Kidney (tissue), 22 donors: ENCODE data around the gene HLX. TPM values are rescaled to one million over a fixed set of nuclear protein-coding genes. Genes with fewer than 3 reads are reported as not detected.

Experiments used
- DNase-seq, 5 donors: peaks; one replicate each; pipeline ENCODE4 v3.0.0-alpha.2; 2013 to 2020
- FAIRE-seq: peaks from 2 replicates; lab custom pipeline; 2012; peaks lifted over from hg19 to GRCh38; lab: Jason Lieb, UNC
- H3K27ac ChIP-seq, 2 donors: one replicate each; pipeline ENCODE4 v1.7.0; 2013; ENCODE audit warnings: low read depth in 2 of 2, low read length in 2 of 2, inconsistent platforms in 1 of 2
- H3K27me3 ChIP-seq: one replicate; pipeline ENCODE4 v1.7.1; 2013; ENCODE audit warnings: low read length, inconsistent platforms; ENCODE audit not compliant: control insufficient read depth, insufficient read depth
- H3K36me3 ChIP-seq, 3 donors: one replicate each; pipeline versions ENCODE4 v1.7.0 to v1.7.1; 2013; ENCODE audit warnings: low read length in 3 of 3, control low read depth in 1 of 3, inconsistent platforms in 1 of 3; ENCODE audit not compliant: insufficient read depth in 3 of 3, control insufficient read depth in 2 of 3
- H3K4me1 ChIP-seq, 3 donors: one replicate each; pipeline versions ENCODE4 v1.7.0 to v1.7.1; 2013; ENCODE audit warnings: low read length in 3 of 3, inconsistent platforms in 1 of 3, low read depth in 1 of 3; ENCODE audit not compliant: control insufficient read depth in 2 of 3, insufficient read depth in 2 of 3
- H3K4me3 ChIP-seq, 3 donors: one replicate each; pipeline versions ENCODE4 v1.7.0 to v1.8.1; 2013; ENCODE audit warnings: low read length in 3 of 3, control low read depth in 1 of 3, inconsistent platforms in 1 of 3
- H3K9ac ChIP-seq, 3 donors: one replicate each; pipeline versions ENCODE4 v1.7.0 to v1.7.1; 2013; ENCODE audit warnings: low read length in 3 of 3, control low read depth in 1 of 3, inconsistent platforms in 1 of 3
- H3K9me3 ChIP-seq, 3 donors: one replicate each; pipeline versions ENCODE4 v1.7.0 to v1.7.1; 2013; ENCODE audit warnings: low read length in 3 of 3, control low read depth in 1 of 3, inconsistent platforms in 1 of 3; ENCODE audit not compliant: control insufficient read depth in 2 of 3, insufficient read depth in 1 of 3
- intact Hi-C: fragments of 100-400 bp; cut with DNase I; formaldehyde crosslinking; loops from one replicate; pipeline ENCODE4 v1.11.1; 2022
- long read RNA-seq, 10 donors: library from polyadenylated mRNA in 1 of 10; unstranded in 1 of 10; transcript quantifications; one replicate each; pipeline ENCODE4 v2.0.0 and lab custom pipeline, GENCODE V29; 2021 to 2026
- polyA plus RNA-seq: library from polyadenylated mRNA; stranded (reverse); fragments of 350-450 nt; fragmentation: Illumina TruSeq; extraction: RNeasy Lipid Tissue Mini Kit (QIAGEN cat#74804); gene quantifications from one replicate; pipeline ENCODE4 v1.2.3, GENCODE V29; 2014; ENCODE audit warnings: low read depth, low replicate concordance; ENCODE audit not compliant: insufficient read depth
- total RNA-seq: library from RNA; stranded (reverse); fragmentation: NEBNext Ultra II Directional; extraction: Animal tissue kit (Norgen Biotek cat#: 25700); gene quantifications from one replicate; pipeline ENCODE4 v1.2.1, GENCODE V29; 2021
- TF ChIP-seq, protein P1 (sequence below): IDR thresholded peaks from 3 replicates; pipeline ENCODE4 v1.5.1; 2012; ENCODE audit warnings: mild to moderate bottlenecking, moderate library complexity, borderline replicate concordance; ENCODE audit not compliant: insufficient read depth; ENCODE audit errors: extremely low read depth
- donor health status: control.
- donor health status: control.
- donor health status: control.
- donor health status: control.
- donor health status: control.
- donor health status: DM: yes; HTN: yes; CAD: no.
- donor health status: Normal renal cell carcinoma (clear cell type).

The HLX gene
- total RNA-seq (8.2 TPM), polyA plus RNA-seq (4.7 TPM)
- long read RNA-seq, donor 1, full-length matches to known transcripts = 13 of 13 reads
- long read RNA-seq, donor 1, partial matches to known transcripts = 0 of 13 reads
- long read RNA-seq, donor 1, other reads (novel, unspliced or antisense) = 0 of 13 reads
- long read RNA-seq, donor 2, full-length matches to known transcripts = 6 of 6 reads
- long read RNA-seq, donor 2, partial matches to known transcripts = 0 of 6 reads
- long read RNA-seq, donor 2, other reads (novel, unspliced or antisense) = 0 of 6 reads
- long read RNA-seq, donor 3, full-length matches to known transcripts = 6 of 6 reads
- long read RNA-seq, donor 3, partial matches to known transcripts = 0 of 6 reads
- long read RNA-seq, donor 3, other reads (novel, unspliced or antisense) = 0 of 6 reads
- long read RNA-seq, donor 4, full-length matches to known transcripts = 4 of 4 reads
- long read RNA-seq, donor 4, partial matches to known transcripts = 0 of 4 reads
- long read RNA-seq, donor 4, other reads (novel, unspliced or antisense) = 0 of 4 reads
- long read RNA-seq, donor 5 = 0 reads
- long read RNA-seq, donor 6, full-length matches to known transcripts = 2 of 2 reads
- long read RNA-seq, donor 6, partial matches to known transcripts = 0 of 2 reads
- long read RNA-seq, donor 6, other reads (novel, unspliced or antisense) = 0 of 2 reads
- long read RNA-seq, donor 7, full-length matches to known transcripts = 6 of 6 reads
- long read RNA-seq, donor 7, partial matches to known transcripts = 0 of 6 reads
- long read RNA-seq, donor 7, other reads (novel, unspliced or antisense) = 0 of 6 reads
- long read RNA-seq, donor 8, full-length matches to known transcripts = 9 of 9 reads
- long read RNA-seq, donor 8, partial matches to known transcripts = 0 of 9 reads
- long read RNA-seq, donor 8, other reads (novel, unspliced or antisense) = 0 of 9 reads
- long read RNA-seq, donor 9, full-length matches to known transcripts = 6 of 6 reads
- long read RNA-seq, donor 9, partial matches to known transcripts = 0 of 6 reads
- long read RNA-seq, donor 9, other reads (novel, unspliced or antisense) = 0 of 6 reads
- long read RNA-seq, donor 10, full-length matches to known transcripts = 13 of 13 reads
- long read RNA-seq, donor 10, partial matches to known transcripts = 0 of 13 reads
- long read RNA-seq, donor 10, other reads (novel, unspliced or antisense) = 0 of 13 reads

DNA sequence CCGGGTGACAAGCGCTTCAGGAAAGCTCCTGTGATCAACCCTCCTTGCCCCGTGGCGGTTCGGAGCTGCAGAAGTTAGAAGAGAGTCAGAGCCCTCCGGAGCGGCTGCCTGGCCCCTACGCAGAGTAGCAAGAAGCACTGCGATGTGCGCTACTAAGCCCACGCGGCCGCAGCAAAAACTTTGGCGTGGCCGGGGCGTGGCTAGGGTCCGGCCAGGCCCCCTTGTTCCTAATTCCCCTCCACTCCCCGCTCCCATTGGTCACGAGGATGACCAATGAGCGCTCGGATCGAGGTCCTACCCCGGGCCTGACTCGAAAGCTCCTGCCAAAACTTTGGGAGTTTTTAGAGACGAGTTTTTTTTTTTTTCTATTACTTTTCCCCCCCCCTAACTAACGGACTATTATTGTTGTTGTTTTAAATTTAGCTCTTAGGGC, at the start of gene HLX:
Gene HLX, plus strand, starts transcription at position 368 of the 433 bp plus-strand sequence. CDS start 415 bp downstream, outside the sequence.
- FAIRE-seq (no peak), DNase-seq (peak; percentile 67 to 94 (median 84))
- Histone ChIP-seq H3K9me3 (no peaks in the 10 kb centered on the region), H3K4me1 (peaks cover 0 to 3% (median 0%) of the 10 kb centered on the region in 3 donors), H3K4me3 (peak within 1 kb of the TSS; percentile 6 to 48 (median 44)), H3K27ac (peak within 1 kb of the TSS; percentile 83 to 85), H3K36me3 (no peaks in the 10 kb centered on the region), H3K9ac (peak within 1 kb of the TSS in 2 of 3 donors; percentile 24 to 54), H3K27me3 (peaks cover 53% of the 10 kb centered on the region)
- intact Hi-C loops = loop anchor here (10.0 kb wide), 1 partner anchor 556 kb away; no protein-coding TSS in a partner anchor
- TF ChIP-seq, protein P1, sequence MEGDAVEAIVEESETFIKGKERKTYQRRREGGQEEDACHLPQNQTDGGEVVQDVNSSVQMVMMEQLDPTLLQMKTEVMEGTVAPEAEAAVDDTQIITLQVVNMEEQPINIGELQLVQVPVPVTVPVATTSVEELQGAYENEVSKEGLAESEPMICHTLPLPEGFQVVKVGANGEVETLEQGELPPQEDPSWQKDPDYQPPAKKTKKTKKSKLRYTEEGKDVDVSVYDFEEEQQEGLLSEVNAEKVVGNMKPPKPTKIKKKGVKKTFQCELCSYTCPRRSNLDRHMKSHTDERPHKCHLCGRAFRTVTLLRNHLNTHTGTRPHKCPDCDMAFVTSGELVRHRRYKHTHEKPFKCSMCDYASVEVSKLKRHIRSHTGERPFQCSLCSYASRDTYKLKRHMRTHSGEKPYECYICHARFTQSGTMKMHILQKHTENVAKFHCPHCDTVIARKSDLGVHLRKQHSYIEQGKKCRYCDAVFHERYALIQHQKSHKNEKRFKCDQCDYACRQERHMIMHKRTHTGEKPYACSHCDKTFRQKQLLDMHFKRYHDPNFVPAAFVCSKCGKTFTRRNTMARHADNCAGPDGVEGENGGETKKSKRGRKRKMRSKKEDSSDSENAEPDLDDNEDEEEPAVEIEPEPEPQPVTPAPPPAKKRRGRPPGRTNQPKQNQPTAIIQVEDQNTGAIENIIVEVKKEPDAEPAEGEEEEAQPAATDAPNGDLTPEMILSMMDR = no peak

- Histone ChIP-seq H3K27me3 (no peaks in the 10 kb centered on the region), H3K36me3 (no peaks in the 10 kb centered on the region), H3K9ac (no peak overlapping the region), H3K9me3 (no peaks in the 10 kb centered on the region), H3K4me1 (no peaks in the 10 kb centered on the region), H3K4me3 (no peak overlapping the region), H3K27ac (no peak overlapping the region)
- TF ChIP-seq, protein P1 = no peak
- intact Hi-C loops = no loop called here
- no peak for FAIRE-seq
- peak in 1 of 5 donors; percentile 7 for DNase-seq
Observed at GRCh38 chr1:220833436-220833835, 45.8 kb upstream of the HLX start.

GRCh38 chr1:220834155-220834870, 44.9 kb upstream of the HLX start:
- Histone ChIP-seq H3K27me3 (no peaks in the 10 kb centered on the region), H3K27ac (no peak overlapping the region), H3K9ac (no peak overlapping the region), H3K4me3 (no peak overlapping the region), H3K36me3 (no peaks in the 10 kb centered on the region), H3K9me3 (no peaks in the 10 kb centered on the region), H3K4me1 (no peaks in the 10 kb centered on the region)
- FAIRE-seq (no peak), DNase-seq (no peak)
- TF ChIP-seq, protein P1 = no peak
- intact Hi-C loops = no loop called here
